ENCODE data around the gene BHLHE40. TPM values are rescaled to one million over a fixed set of nuclear protein-coding genes. Genes with fewer than 3 reads are reported as not detected.
A peak's percentile ranks its signal among the peaks of the same experiment; 100 is the strongest.

BHLHE40 gene
- total and polyA plus RNA-seq, 10 of the 15 experiments (the other 5 are each of a cell fraction or from before 2014, with no cell fraction given): 25.2 to 106 (median 51.4) TPM

- no peak for TF ChIP-seq E2F4 (IDR thresholded peaks at IDR 0.05; ENCODE audit: low read depth, low read length)
- no peak for TF ChIP-seq CBX5 (IDR thresholded peaks at IDR 0.05; ENCODE audit: low read depth)
- TF ChIP-seq USF2 (IDR thresholded peaks at IDR 0.05; ENCODE audit: borderline replicate concordance, low read depth, low read length): no peak; the same call in 1 of the 2 replicates
- TF ChIP-seq NFYB (IDR thresholded peaks at IDR 0.05; ENCODE audit: insufficient read depth, low read depth, low read length): no peak
- TF ChIP-seq BMI1 (IDR thresholded peaks at IDR 0.05; ENCODE audit: borderline replicate concordance): no peak
- TF ChIP-seq RELB (IDR thresholded peaks at IDR 0.05; ENCODE audit: low read depth): peak; percentile 85
- no peak for TF ChIP-seq SIN3A (IDR thresholded peaks at IDR 0.05; ENCODE audit: low read depth, low read length)
- TF ChIP-seq CBFB (IDR thresholded peaks at IDR 0.05; ENCODE audit: low read depth): 0 out of 2 replicates have a peak, but pooled peaks have one; percentile 21
- no peak for TF ChIP-seq IRF5 (IDR thresholded peaks at IDR 0.05; ENCODE audit: borderline replicate concordance)
- peak; percentile 63 for TF ChIP-seq MTA2 (IDR thresholded peaks at IDR 0.05; ENCODE audit: low read depth)
- no peak for TF ChIP-seq NR2C1 (IDR thresholded peaks at IDR 0.05)
- TF ChIP-seq BCL11A (IDR thresholded peaks at IDR 0.05; ENCODE audit: low read depth, low read length): no peak
- no peak for TF ChIP-seq STAT1 (conservative IDR thresholded peaks at IDR 0.05)
- TF ChIP-seq KDM1A (IDR thresholded peaks at IDR 0.05; ENCODE audit: borderline replicate concordance): no peak
- TF ChIP-seq RB1 (IDR thresholded peaks at IDR 0.05; ENCODE audit: borderline replicate concordance): no peak
- no peak for TF ChIP-seq RAD21 (IDR thresholded peaks at IDR 0.05; ENCODE audit: insufficient read depth, low read depth, low read length)
- TF ChIP-seq PRDM15 (CRISPR knock-in tag; IDR thresholded peaks at IDR 0.05): no peak
- TF ChIP-seq SIX5 (IDR thresholded peaks at IDR 0.05; ENCODE audit: low read depth, low read length, severe bottlenecking): no peak
- TF ChIP-seq HDGF (IDR thresholded peaks at IDR 0.05): no peak
- TF ChIP-seq NFXL1 (IDR thresholded peaks at IDR 0.05; ENCODE audit: borderline replicate concordance): no peak
- no peak for TF ChIP-seq SMAD1 (IDR thresholded peaks at IDR 0.05; ENCODE audit: low read depth, partially characterized antibody)
Measured at GRCh38 chr3:5016211-5017161, 37.2 kb downstream of the BHLHE40 start (continued).

Measured in GM12878 (cell line).